HG03135 (cell line): ENCODE measurements around the gene MVB12B.

ENCODE experiments used
- ATAC-seq: cut with Tn5 transposase; IDR thresholded peaks from one replicate; pipeline ENCODE4 v1.9.1; 2021; ENCODE audit warnings: mild to moderate bottlenecking, moderate library complexity; ENCODE audit not compliant: unreplicated experiment

The MVB12B gene

GRCh38 chr9:126357074-126357473, 30.4 kb downstream of the MVB12B start:
- no peak for ATAC-seq

DNA sequence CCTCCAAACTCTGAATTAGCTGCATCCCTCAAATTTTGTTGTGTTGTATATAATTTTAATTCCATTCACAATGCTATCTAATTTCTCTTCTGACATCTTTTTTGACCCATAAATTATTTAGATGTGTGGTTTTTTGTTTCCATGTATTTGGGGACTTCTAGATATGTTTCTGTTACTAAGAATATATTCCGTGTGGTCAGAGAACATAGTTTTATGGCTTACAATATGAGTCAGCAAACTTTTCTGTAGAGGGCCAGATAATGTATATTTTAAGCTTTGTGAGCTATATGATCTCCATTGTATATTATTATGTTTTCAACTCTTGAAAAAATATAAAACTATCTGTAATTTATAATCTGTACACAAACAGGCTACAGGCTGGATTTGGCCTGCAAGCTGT, 33.4 kb downstream of the MVB12B start:
- no peak for ATAC-seq

DNA sequence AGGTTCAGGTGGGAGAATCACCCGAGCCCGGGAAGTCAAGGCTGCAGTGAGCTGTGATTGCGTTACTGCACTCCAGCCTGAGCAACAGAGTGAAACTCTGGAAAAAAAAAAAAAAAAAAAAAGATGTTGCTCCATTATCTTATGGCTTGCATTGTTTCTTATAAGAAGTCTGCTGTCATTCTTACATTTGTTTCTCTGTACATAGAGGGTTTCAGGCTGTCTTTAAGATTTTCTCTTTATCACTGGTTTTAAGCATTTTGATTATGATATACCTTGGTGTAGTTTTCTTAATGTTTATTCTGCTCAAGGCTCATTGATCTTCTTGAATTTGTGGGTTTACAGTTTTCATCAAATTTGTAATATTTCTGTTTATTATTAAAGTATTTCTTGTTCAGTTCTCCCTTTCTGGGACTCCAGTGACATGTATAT, 35.2 kb downstream of the MVB12B start:
- no peak for ATAC-seq

- no peak for ATAC-seq
Measured at GRCh38 chr9:126363250-126363649, 36.6 kb downstream of the MVB12B start.

- ATAC-seq: no peak
Measured at GRCh38 chr9:126363847-126364671, 37.4 kb downstream of the MVB12B start.

DNA sequence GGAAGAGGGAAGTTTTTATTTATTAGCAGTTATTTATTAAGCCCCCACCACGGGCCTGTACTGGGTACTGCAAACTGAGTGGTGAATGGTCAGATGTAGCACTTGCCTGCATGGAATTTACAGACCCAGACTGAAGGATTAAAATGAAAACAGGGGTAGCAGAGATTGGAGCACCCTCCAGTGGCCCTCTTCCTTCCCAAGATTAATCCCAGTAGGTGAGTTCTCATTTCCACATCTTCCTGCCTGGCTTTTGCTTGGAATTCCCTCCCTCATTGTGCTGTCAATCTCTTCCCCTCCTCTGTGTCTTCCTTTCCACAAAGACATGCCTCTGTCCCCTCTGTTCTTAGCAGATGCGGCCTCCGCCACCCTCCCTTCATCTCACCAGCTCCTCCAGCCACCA, 39.2 kb downstream of the MVB12B start:
- ATAC-seq: no peak

- no peak for ATAC-seq
Measured at GRCh38 chr9:126366366-126367011, 39.9 kb downstream of the MVB12B start.

DNA sequence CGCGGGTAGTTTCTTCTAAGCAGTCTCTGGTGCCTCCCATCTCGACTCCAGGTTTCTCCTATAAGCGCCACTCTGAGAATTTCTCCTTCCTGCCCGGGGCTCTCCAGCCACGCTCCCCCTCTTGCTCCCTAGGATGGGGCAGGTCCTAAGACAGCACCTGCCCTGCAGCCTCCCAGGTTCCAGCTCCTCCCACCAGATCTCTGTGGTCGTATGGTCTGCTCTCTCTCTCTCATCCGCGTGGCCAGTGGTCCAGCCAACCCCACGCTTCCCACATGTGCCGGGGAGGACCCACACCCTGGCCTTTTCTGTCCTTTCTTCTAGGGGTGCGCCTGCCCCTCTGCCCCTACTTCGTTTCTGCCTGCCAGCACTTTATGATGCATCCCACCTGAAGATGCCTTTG, 40.5 kb downstream of the MVB12B start:
- no peak for ATAC-seq

DNA sequence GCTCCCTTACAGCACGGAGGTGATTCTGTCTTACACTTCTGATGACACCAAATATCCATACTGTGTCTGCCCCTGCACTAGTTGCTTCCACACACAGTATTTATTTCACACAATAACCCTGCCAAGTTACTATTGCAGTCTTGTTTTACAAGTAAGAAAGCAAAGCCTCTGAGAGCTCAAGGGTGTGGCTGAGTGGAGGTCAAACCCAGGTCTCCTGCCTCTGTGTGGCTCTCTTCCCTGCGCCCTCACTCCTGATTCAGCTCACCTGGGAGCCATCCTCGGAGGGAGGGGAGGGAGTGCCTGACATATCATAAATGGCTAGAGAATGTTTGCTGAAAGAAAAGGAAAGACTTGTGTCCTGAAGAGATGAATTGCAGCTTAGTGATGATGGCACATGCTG, 41.0 kb downstream of the MVB12B start:
- no peak for ATAC-seq

- ATAC-seq: no peak
Measured at GRCh38 chr9:126368020-126368419, 41.4 kb downstream of the MVB12B start.

GRCh38 chr9:126371007-126371870, 44.6 kb downstream of the MVB12B start:
- ATAC-seq: no peak

DNA sequence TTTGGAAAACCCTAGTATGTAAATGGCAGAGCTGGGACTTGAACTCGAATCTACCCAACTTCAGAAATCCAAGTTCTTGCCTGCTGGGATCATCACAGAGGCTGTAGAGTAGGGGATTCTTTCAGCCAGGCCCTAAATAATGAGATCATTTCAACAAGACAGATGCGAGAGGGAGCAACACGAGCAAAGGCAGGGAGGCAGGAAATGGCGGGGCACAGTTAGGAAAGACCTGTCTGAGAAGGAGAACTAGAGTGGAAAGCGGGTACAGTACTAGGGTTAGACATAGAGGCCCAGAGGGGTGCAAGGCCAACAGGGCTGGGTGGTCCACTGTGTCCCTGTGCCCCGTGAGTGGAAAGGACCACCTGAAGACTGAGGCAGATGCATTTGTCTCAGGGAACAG, 46.1 kb downstream of the MVB12B start:
- no peak for ATAC-seq

- ATAC-seq: no peak
Measured at GRCh38 chr9:126373241-126373640, 46.6 kb downstream of the MVB12B start.

DNA sequence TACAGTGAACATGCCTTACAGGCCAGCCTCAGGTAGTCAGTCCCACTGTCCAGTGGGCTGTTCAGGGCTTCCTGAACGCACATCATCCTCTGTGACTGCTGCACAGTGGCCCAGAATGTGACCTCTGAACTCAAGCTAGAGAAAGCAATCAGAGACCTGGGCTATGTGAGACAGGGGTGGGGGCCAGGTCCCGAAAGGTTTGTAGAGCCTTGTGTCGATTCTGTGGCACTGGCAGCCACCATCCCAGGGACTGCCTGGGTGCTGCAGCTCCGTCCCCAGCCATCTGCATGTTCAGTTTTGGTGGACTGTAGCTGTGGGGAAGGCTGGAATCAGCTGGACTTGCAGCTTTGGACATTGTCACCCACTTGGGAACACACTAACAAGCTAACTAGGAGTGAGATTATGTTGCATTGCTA, 47.7 kb downstream of the MVB12B start:
- ATAC-seq: no peak

- no peak for ATAC-seq
Measured at GRCh38 chr9:126375386-126375785, 48.8 kb downstream of the MVB12B start.

GRCh38 chr9:126376311-126377175, 49.9 kb downstream of the MVB12B start:
- no peak for ATAC-seq

GRCh38 chr9:126377176-126377509, 50.5 kb downstream of the MVB12B start:
- ATAC-seq: no peak

DNA sequence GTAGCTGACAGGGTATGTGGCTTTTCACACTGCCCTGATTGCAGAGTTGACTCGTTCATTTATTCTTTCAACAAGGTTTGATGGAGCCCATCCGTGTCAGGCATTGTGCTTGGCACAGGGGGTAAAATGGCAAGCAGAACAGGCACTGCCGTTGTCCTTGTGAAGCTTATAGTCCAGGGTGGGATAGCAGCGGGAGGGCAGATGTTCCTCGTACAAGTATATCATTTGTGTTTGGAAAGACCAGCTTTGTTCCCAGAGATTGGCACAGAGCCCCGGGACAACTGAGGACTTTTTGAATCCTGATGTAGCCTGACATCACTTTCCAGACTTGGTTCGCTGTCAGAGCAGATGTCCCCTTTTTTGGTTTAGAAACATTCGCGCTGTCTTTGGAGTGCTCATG, 50.9 kb downstream of the MVB12B start:
- ATAC-seq: no peak

- no peak for ATAC-seq
Measured at GRCh38 chr9:126378761-126379160, 52.1 kb downstream of the MVB12B start.

- no peak for ATAC-seq
Measured at GRCh38 chr9:126379661-126380360, 53.2 kb downstream of the MVB12B start.
